HL-60/S4 (cell line): ENCODE measurements around the gene SNX9.
"Not testable (repeated sequence)": the region's sequence is repeated elsewhere in the genome, so short reads cannot be mapped to it uniquely, and the experiment has no call there.

Source experiments
- in situ Hi-C: fragments of 300-500 bp; cut with MboI; formaldehyde crosslinking; loops from 2 replicates; pipeline ENCODE4 v1.14.3; 2022; ENCODE audit warnings: low sequenced_read_pairs

Gene SNX9

GRCh38 chr6:157823001-157823527 lies at the start of gene SNX9:
SNX9 (plus strand) TSS chr6:157823246; CDS start chr6:157823435, 189 bp downstream.
- in situ Hi-C loops: no loop called here

- in situ Hi-C loops: no loop called here
Measured at GRCh38 chr6:157773248-157773773, 49.7 kb upstream of the SNX9 start.

GRCh38 chr6:157774153-157775135 lies 48.6 kb upstream of the SNX9 start:
- in situ Hi-C loops: no loop called here

GRCh38 chr6:157775376-157775775 lies 47.7 kb upstream of the SNX9 start:
- in situ Hi-C loops: no loop called here

GRCh38 chr6:157777344-157777743 lies 45.7 kb upstream of the SNX9 start:
- in situ Hi-C loops: no loop called here

GRCh38 chr6:157778719-157779118 lies 44.3 kb upstream of the SNX9 start:
- in situ Hi-C loops: no loop called here

DNA sequence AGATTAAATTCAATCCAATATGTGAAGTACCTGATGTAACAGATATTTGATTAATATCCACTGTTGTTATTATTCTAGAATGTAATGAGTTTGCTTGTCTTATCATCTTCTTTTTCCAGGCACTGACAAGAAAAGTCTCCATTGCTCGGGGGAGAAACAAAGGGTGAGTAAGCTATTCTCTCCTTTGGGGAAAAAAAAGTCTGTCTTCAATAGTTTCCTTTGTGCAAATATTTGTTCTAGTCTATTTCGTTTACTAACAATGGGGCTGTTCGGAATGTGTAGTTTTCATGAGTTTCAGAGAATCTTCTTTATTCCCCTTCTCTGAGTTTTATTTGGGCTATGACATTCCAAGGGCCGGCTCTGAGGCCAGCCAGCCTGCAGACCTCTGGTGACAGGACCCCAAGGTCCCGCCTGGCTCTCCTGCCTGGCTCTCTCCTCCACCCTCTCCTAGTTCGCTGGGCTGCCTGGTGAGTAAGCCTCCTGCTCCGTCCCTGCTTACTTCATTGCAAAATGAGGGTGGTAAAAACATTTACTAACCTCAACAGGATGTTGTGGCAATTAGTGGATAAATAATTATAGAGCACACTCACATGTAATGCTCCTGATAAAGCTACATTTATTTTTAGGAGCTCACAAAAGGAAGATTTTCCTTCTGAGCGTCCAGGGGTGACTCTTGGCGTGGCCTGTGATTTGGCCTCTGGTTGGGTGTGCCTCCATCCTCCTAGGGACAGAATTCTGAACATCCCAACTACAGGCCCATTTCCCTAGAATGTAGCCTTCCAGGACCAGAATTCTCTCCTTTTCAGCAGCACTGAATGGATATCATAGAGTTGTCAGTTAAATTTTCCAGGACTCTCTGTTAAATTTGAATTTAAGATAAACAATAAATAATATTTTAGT lies 43.1 kb upstream of the SNX9 start:
- in situ Hi-C loops: no loop called here

- in situ Hi-C loops: no loop called here
Measured at GRCh38 chr6:157785636-157786035, 37.4 kb upstream of the SNX9 start.

- in situ Hi-C loops: no loop called here
Measured at GRCh38 chr6:157786221-157786620, 36.8 kb upstream of the SNX9 start.

- in situ Hi-C loops: no loop called here
Measured at GRCh38 chr6:157787080-157787479, 36.0 kb upstream of the SNX9 start.

GRCh38 chr6:157788180-157788579 lies 34.9 kb upstream of the SNX9 start:
- in situ Hi-C loops: no loop called here

GRCh38 chr6:157789297-157789696 lies 33.7 kb upstream of the SNX9 start:
- in situ Hi-C loops: no loop called here

DNA sequence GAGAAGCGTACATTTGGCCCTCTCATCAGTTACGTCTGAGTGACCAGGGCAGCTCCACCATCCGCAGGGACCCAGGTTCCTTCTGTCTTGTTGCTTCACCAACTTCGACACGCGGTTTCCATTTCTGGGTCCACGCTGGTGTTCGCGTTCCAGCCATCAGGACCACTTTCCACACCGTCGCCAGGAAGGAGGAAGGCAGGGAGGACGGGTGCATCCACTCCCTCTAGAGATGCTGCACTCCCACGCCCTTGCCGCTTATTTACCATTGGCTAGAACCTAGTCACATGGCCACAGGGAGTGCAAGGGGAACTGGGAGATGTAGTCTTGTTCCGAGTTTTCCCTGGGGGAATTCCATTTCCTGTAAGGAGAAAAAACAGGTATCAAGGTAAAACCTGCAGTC lies 33.2 kb upstream of the SNX9 start:
- in situ Hi-C loops: no loop called here

DNA sequence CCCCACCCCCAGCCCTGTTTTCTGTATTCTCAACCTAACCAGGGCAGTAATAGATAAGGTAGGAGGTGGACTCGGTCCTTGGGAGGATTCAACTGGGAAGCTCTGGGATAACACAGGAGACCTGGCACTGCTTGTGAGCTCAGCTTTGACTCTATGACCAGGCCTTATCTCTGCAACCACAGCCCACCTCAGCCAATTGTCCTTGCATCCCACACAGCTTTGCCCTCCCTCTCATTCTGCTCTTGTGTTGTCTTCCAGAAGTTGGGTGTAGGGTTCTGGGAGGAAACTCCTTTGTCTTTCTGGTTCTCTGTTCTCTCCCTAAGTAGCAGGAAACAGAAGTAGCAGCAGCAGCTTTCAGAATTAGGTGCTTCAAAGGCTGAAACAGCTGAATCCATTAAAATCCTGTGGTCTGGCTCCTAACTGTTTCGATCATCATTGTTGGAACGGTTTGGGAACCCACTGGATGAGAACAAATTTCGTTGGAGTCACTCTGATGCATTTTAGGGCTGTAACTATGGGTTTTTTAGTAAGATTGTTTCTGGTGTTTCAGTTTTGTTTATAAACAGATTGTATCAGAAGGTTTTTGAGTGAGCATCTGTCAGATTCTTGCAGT lies 32.4 kb upstream of the SNX9 start:
- in situ Hi-C loops: no loop called here

DNA sequence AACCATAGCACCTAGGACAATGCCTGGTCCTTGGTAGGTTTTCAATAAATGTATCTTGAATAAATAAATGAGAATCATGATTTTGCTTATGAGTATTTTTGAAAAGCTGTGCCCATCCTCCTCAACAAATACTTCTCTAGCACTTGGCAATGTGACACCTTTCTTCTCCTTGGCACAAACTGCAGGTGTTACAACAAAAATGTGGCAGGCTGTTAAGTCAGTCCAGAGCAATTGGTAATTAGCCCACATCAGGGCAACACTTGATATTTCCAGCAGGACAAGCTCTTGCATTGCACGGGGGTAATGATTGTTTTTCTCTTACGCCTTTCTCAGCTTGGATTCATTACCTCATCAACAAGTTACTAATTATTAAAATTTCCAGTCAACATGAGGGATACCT lies 31.6 kb upstream of the SNX9 start:
- in situ Hi-C loops: no loop called here

- in situ Hi-C loops: no loop called here
Measured at GRCh38 chr6:157792671-157793070, 30.4 kb upstream of the SNX9 start.

DNA sequence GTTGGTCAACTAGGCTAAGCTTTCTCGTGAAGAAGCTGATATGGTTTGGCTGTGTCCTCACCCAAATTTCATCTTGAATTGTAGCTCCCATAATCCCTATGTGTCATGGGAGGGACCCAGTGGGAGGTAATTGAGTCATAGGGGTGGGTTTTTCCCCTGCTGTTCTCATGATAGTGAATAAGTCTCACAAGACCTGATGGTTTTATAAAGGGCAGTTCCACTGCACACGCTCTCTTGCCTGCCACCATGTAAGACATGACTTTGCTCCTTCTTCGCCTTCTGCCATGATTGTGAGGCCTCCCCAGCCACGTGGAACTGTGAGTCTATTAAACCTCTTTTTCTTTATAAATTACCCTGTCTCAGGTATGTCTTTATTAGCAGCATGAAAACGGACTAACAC lies 29.0 kb upstream of the SNX9 start:
- in situ Hi-C loops: not testable (repeated sequence)

DNA sequence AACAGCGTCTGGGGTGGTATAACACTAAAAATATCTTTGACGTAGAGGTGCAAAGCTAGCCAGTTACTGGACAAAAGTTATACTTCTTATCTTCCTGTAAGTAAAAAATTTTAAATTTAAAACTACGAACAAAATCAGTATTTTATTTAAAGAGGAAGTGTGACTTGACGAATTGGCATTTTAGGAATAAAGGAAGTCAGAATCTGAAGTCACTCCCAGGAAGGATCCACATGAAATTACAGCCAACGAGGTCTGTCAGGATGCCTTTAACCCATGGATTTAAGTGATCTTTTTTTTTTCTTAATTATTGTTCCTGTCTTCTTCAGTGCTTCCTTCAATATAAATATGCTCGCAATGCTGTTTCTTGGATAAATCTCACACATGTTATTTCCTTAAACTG lies 27.2 kb upstream of the SNX9 start:
- in situ Hi-C loops: no loop called here

DNA sequence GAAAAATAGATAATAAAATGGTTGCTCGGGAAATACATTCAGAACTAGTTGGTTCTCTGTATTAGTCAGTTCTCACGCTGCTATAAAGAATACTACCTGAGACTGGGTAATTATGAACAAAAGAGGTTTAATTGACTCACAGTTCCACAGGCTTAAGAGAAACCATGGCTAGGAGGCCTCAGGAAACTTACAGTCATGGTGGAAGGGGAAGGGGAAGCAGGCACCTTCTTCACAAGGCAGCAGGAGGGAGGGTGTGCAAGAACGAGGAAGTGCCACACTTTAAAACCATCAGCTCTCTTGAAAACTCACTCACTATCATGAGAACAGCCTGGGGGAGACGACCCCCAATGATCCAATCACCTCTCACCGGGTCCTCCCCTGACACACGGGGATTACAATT lies 24.2 kb upstream of the SNX9 start:
- in situ Hi-C loops: no loop called here

GRCh38 chr6:157799561-157799960 lies 23.5 kb upstream of the SNX9 start:
- in situ Hi-C loops: not testable (repeated sequence)
